ENCODE results near the gene ABI1.

The ABI1 gene

GRCh38 chr10:26723016-26723415, 137.7 kb downstream of the ABI1 start:
- in situ Hi-C loops (cut with MboI; ENCODE audit: low sequenced_read_pairs), result loop anchor here (25.0 kb wide), 1 partner anchor 386 kb away; no protein-coding TSS in a partner anchor

- in situ Hi-C loops (cut with MboI; ENCODE audit: low sequenced_read_pairs), result loop anchor here (25.0 kb wide), 1 partner anchor 384 kb away; no protein-coding TSS in a partner anchor
Observed at GRCh38 chr10:26721561-26721960, 139.2 kb downstream of the ABI1 start.

- in situ Hi-C loops (cut with MboI; ENCODE audit: low sequenced_read_pairs), result loop anchor here (5.0 to 25.0 kb wide), 2 partner anchors 160 to 380 kb away; no protein-coding TSS in a partner anchor
Observed at GRCh38 chr10:26717476-26717875, 143.3 kb downstream of the ABI1 start.

GRCh38 chr10:26715137-26715487, 145.6 kb downstream of the ABI1 start:
- in situ Hi-C loops (cut with MboI; ENCODE audit: low sequenced_read_pairs), result loop anchor here (5.0 to 25.0 kb wide), 2 partner anchors 162 to 378 kb away; no protein-coding TSS in a partner anchor

GRCh38 chr10:26714415-26715136, 146.2 kb downstream of the ABI1 start:
- in situ Hi-C loops (cut with MboI; ENCODE audit: low sequenced_read_pairs), result loop anchor here (5.0 to 25.0 kb wide), 2 partner anchors 163 to 377 kb away; no protein-coding TSS in a partner anchor

GRCh38 chr10:26711324-26711723, 149.4 kb downstream of the ABI1 start:
- in situ Hi-C loops (cut with MboI; ENCODE audit: low sequenced_read_pairs), result loop anchor here (25.0 kb wide), 1 partner anchor 374 kb away; no protein-coding TSS in a partner anchor

GRCh38 chr10:26706936-26707335, 153.8 kb downstream of the ABI1 start:
- in situ Hi-C loops (cut with MboI; ENCODE audit: low sequenced_read_pairs), result loop anchor here (25.0 kb wide), 1 partner anchor 370 kb away; no protein-coding TSS in a partner anchor

GRCh38 chr10:26706206-26706605, 154.6 kb downstream of the ABI1 start:
- in situ Hi-C loops (cut with MboI; ENCODE audit: low sequenced_read_pairs), result loop anchor here (25.0 kb wide), 1 partner anchor 369 kb away; no protein-coding TSS in a partner anchor

GRCh38 chr10:26703974-26704373, 156.8 kb downstream of the ABI1 start:
- in situ Hi-C loops (cut with MboI; ENCODE audit: low sequenced_read_pairs), result loop anchor here (25.0 kb wide), 1 partner anchor 367 kb away; no protein-coding TSS in a partner anchor

GRCh38 chr10:26703096-26703495, 157.7 kb downstream of the ABI1 start:
- in situ Hi-C loops (cut with MboI; ENCODE audit: low sequenced_read_pairs), result loop anchor here (25.0 kb wide), 1 partner anchor 366 kb away; no protein-coding TSS in a partner anchor

- in situ Hi-C loops (cut with MboI; ENCODE audit: low sequenced_read_pairs), result loop anchor here (25.0 kb wide), 1 partner anchor 364 kb away; no protein-coding TSS in a partner anchor
Observed at GRCh38 chr10:26700884-26701630, 159.7 kb downstream of the ABI1 start.

- in situ Hi-C loops (cut with MboI; ENCODE audit: low sequenced_read_pairs), result loop anchor here (25.0 kb wide), 1 partner anchor 362 kb away; no protein-coding TSS in a partner anchor
Observed at GRCh38 chr10:26699631-26700030, 161.1 kb downstream of the ABI1 start.

GRCh38 chr10:26698909-26699308, 161.8 kb downstream of the ABI1 start:
- in situ Hi-C loops (cut with MboI; ENCODE audit: low sequenced_read_pairs), result no loop called here

GRCh38 chr10:26697922-26698608, 162.7 kb downstream of the ABI1 start:
- in situ Hi-C loops (cut with MboI; ENCODE audit: low sequenced_read_pairs), result no loop called here

- in situ Hi-C loops (cut with MboI; ENCODE audit: low sequenced_read_pairs), result no loop called here
Observed at GRCh38 chr10:26697163-26697921, 163.4 kb downstream of the ABI1 start, which contains the start of gene PDSS1. PDSS1 (plus strand) TSS chr10:26697701; CDS start chr10:26697712, 11 bp downstream.

GRCh38 chr10:26696786-26697162, 164.0 kb downstream of the ABI1 start:
- in situ Hi-C loops (cut with MboI; ENCODE audit: low sequenced_read_pairs), result no loop called here
